ENCODE results near the gene OR13J1. TPM values are rescaled to one million over a fixed set of nuclear protein-coding genes. Genes with fewer than 3 reads are reported as not detected.

Gene OR13J1
- total RNA-seq, 4 donors from 2014 or later, result not detected

DNA sequence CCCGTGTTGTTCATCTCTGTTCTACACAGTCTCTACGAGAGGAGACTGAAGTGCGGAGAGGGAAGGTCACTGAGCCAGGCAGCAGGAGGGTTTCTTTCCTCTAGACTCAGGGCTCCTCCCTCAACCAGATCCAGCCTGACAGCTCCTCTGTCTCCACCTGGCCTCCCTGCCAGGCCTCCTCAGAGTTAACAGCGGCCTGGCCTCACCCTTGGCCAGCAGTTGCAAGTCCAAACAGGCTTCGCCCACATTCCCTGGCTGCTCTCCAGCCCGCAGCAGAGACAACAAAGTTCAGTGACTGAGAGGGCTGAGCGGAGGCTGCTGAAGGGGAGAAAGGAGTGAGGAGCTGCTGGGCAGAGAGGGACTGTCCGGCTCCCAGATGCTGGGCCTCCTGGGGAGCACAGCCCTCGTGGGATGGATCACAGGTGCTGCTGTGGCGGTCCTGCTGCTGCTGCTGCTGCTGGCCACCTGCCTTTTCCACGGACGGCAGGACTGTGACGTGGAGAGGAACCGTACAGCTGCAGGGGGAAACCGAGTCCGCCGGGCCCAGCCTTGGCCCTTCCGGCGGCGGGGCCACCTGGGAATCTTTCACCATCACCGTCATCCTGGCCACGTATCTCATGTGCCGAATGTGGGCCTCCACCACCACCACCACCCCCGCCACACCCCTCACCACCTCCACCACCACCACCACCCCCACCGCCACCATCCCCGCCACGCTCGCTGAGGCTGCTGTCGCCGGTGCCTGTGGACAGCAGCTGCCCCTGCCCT lies 35.9 kb upstream of the OR13J1 start, which contains the start of gene HRCT1:
TSS of gene HRCT1 (plus strand) at position 291 of the 768 bp plus-strand sequence. CDS start at position 377, 86 bp downstream.
- intact Hi-C loops (cut with DNase I; ENCODE audit: low total_unique reads), result no loop called here
- peak; percentile 87 to 97 for DNase-seq (ENCODE audit: low spot score in 2 of 2)
- TF ChIP-seq, protein P1, sequence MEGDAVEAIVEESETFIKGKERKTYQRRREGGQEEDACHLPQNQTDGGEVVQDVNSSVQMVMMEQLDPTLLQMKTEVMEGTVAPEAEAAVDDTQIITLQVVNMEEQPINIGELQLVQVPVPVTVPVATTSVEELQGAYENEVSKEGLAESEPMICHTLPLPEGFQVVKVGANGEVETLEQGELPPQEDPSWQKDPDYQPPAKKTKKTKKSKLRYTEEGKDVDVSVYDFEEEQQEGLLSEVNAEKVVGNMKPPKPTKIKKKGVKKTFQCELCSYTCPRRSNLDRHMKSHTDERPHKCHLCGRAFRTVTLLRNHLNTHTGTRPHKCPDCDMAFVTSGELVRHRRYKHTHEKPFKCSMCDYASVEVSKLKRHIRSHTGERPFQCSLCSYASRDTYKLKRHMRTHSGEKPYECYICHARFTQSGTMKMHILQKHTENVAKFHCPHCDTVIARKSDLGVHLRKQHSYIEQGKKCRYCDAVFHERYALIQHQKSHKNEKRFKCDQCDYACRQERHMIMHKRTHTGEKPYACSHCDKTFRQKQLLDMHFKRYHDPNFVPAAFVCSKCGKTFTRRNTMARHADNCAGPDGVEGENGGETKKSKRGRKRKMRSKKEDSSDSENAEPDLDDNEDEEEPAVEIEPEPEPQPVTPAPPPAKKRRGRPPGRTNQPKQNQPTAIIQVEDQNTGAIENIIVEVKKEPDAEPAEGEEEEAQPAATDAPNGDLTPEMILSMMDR (IDR thresholded peaks at IDR 0.05), result no peak
- TF ChIP-seq POLR2A (IDR thresholded peaks at IDR 0.05), result no peak
- no peak within 1 kb of the TSS for H3K4me3 ChIP-seq (ENCODE audit: low read depth, poor library complexity, severe bottlenecking)
- 59 to 61% methylated on average over 27 to 28 of the region's 30 CpGs for WGBS, 2 donors

DNA sequence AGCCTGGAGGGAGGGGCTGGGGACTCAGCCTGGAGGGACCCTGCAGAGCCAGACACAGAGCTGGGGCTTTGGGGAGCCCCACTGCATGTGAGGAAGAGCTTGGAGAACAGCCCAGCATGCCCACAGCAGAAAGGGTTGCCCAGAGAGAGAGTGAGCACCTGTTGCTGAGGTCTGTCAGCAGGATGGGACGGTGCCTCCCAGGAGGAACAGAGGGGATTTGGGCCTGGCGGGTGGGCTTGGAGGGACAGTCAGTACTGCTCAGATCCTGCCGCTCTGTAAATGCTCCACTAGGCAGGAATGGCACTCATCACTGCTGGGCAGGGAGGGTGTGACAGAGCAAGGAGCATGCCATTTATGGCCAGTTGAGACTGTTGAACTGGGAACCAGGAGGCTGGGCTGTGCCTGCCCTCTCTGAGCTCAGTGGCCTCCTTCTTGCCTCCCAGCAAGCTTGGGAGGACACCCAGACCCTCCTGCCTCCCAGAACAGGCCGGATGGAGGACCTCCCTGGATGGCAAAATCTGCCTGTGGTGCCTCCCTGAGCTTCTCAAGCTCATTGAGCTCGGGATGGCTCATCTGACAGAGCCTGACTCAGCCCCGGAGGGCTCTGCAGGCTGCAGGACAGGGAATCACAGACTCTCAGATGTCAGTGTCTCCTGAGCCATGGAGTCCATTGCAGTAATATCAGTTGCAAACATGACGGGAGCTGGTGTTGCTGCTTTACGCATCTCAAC lies 35.0 kb upstream of the OR13J1 start:
- WGBS, 2 donors, result 63% methylated on average over 8 of the region's 8 CpGs
- H3K4me3 ChIP-seq (ENCODE audit: low read depth, poor library complexity, severe bottlenecking), result no peak overlapping the region
- DNase-seq (ENCODE audit: low spot score in 2 of 2), result no peak
- intact Hi-C loops (cut with DNase I; ENCODE audit: low total_unique reads), result no loop called here
- TF ChIP-seq POLR2A (IDR thresholded peaks at IDR 0.05), result no peak
- TF ChIP-seq, protein P1 (IDR thresholded peaks at IDR 0.05), result no peak

- no peak for TF ChIP-seq POLR2A (IDR thresholded peaks at IDR 0.05)
- TF ChIP-seq, protein P1 (IDR thresholded peaks at IDR 0.05), result no peak
- H3K4me3 ChIP-seq (ENCODE audit: low read depth, poor library complexity, severe bottlenecking), result no peak overlapping the region
- DNase-seq (ENCODE audit: low spot score in 2 of 2), result no peak
- WGBS, 2 donors, result 71 to 77% methylated on average over 8 of the region's 8 CpGs
- intact Hi-C loops (cut with DNase I; ENCODE audit: low total_unique reads), result no loop called here
These were observed 34.1 kb upstream of the OR13J1 start for GRCh38 chr9:35904338-35904737.

DNA sequence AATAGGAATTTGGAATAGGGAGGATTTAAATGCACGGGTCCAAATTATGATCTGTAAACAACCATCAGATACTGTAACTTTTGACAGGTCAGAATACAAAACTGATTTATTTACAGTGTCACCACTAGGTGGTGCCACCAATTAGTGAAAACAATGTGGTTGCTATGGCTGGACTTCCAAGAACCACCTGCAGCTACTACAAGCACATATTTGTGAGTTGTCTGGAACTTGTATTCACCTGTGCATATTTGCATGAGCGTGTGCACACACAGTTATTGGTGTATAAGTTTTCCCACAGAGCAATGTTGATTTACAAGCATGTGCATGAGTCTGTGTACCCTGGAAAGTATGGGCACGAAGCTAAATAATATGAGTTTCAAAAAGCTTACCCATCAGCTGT lies 32.8 kb upstream of the OR13J1 start:
- H3K4me3 ChIP-seq (ENCODE audit: low read depth, poor library complexity, severe bottlenecking), result no peak overlapping the region
- TF ChIP-seq, protein P1 (IDR thresholded peaks at IDR 0.05), result peak in 1 of 3 donors; percentile 77
- no peak for TF ChIP-seq POLR2A (IDR thresholded peaks at IDR 0.05)
- 15 to 21% methylated on average over 3 of the region's 3 CpGs for WGBS, 2 donors
- no peak for DNase-seq (ENCODE audit: low spot score in 2 of 2)
- intact Hi-C loops (cut with DNase I; ENCODE audit: low total_unique reads), result no loop called here

- no peak for TF ChIP-seq POLR2A (IDR thresholded peaks at IDR 0.05)
- TF ChIP-seq, protein P1 (IDR thresholded peaks at IDR 0.05), result no peak
- no peak overlapping the region for H3K4me3 ChIP-seq (ENCODE audit: low read depth, poor library complexity, severe bottlenecking)
- no peak for DNase-seq (ENCODE audit: low spot score in 2 of 2)
- intact Hi-C loops (cut with DNase I; ENCODE audit: low total_unique reads), result no loop called here
- 89 to 92% methylated on average over 2 of the region's 2 CpGs for WGBS, 2 donors
These were observed 28.8 kb upstream of the OR13J1 start for GRCh38 chr9:35899021-35899420.
